ENCODE measurements around the gene TRAT1. TPM values are rescaled to one million over a fixed set of nuclear protein-coding genes. Genes with fewer than 3 reads are reported as not detected.

The TRAT1 gene
- not detected in 2 replicates for total RNA-seq

GRCh38 chr3:108822123-108822897, at the start of gene TRAT1:
Gene TRAT1, plus strand, starts transcription at chr3:108822786. Its CDS starts 142 bp downstream, at chr3:108822928.

Other genes starting within 250 kb of the TRAT1 start
- gene CIP2A, start 233.3 kb upstream of the TRAT1 start, total RNA-seq, result 13.1 and 17.2 TPM in 2 replicates
- gene DZIP3, start 233.1 kb upstream of the TRAT1 start, total RNA-seq, result 15.8 and 19.8 TPM in 2 replicates
- not detected in 2 replicates for gene RETNLB, start 65.4 kb upstream of the TRAT1 start, total RNA-seq
- not detected in 2 replicates for gene GUCA1C, start 131.1 kb downstream of the TRAT1 start, total RNA-seq